HepG2 (cell line): ENCODE results near the gene CCDC7. TPM values are rescaled to one million over a fixed set of nuclear protein-coding genes. Genes with fewer than 3 reads are reported as not detected.

Experiments
- ATAC-seq: fragments of 200-7000 bp; cut with Tn5 transposase; 3 replicates; pipeline ENCODE4 v1.9.1; 2020; ENCODE audit warnings: mild to moderate bottlenecking, moderate library complexity
- BruUV-seq: library from RNA; stranded (reverse); fragments of 400-500 nt; replicated peaks from 2 replicates; lab custom pipeline; 2021; lab: Mats Ljungman, UMichigan
- CTCF ChIA-PET: fragments of 300-600 bp; formaldehyde crosslinking; extraction: SDS; loops from one replicate; lab custom pipeline; 2021; ENCODE audit warnings: low total read pairs, inconsistent platforms, low intra/inter-chr PET ratio; lab: Yijun Ruan, JAX
- POLR2A ChIA-PET: fragments of 350-600 bp; sonication (Branson Sonifier 250); formaldehyde crosslinking; loops from one replicate; lab custom pipeline; 2020; ENCODE audit warnings: antibody characterized with exemption, inconsistent platforms; lab: Yijun Ruan, JAX
- DNase-seq: peaks from one replicate; pipeline ENCODE4 v3.0.0-alpha.2; 2015; ENCODE audit warnings: low spot score
- FAIRE-seq: peaks from 3 replicates; lab custom pipeline; 2011; peaks lifted over from hg19 to GRCh38; lab: Jason Lieb, UNC
- H2AFZ ChIP-seq: one replicate; pipeline ENCODE4 v1.6.1; 2011; ENCODE audit warnings: low read length, inconsistent platforms
- H3K27ac ChIP-seq: fragments of 300-600 bp; 3 replicates; pipeline ENCODE4 v1.8.0; 2011; ENCODE audit warnings: mixed run types, mild to moderate bottlenecking, mixed read lengths, low read length, inconsistent platforms; ENCODE audit not compliant: insufficient read depth; ENCODE audit errors: extremely low read length
- H3K27me3 ChIP-seq, 2 experiments: fragments of 200-600 bp in 1 of 2; 2 replicates in 1 of 2; 3 replicates in 1 of 2; pipeline versions ENCODE4 v1.6.0 to v1.8.0; 2011; ENCODE audit warnings: low read length in 2 of 2, mild to moderate bottlenecking in 2 of 2, moderate library complexity in 2 of 2, inconsistent platforms in 1 of 2; ENCODE audit not compliant: insufficient read depth in 2 of 2, control insufficient read depth in 1 of 2
- H3K36me3 ChIP-seq, 2 experiments: fragments of 200-600 bp in 1 of 2; replicated peaks in 1 of 2; 2 replicates in 1 of 2; 3 replicates in 1 of 2; pipeline versions ENCODE4 v1.5.1 to v1.8.0; 2011; ENCODE audit warnings: low read length in 2 of 2, inconsistent platforms in 1 of 2; ENCODE audit not compliant: insufficient read depth in 2 of 2, control insufficient read depth in 1 of 2
- H3K4me1 ChIP-seq: 2 replicates; pipeline ENCODE4 v1.5.1; 2012; ENCODE audit warnings: low read length, inconsistent platforms; ENCODE audit not compliant: insufficient read depth
- H3K4me2 ChIP-seq: 2 replicates; pipeline ENCODE4 v1.6.0; 2011; ENCODE audit warnings: low read depth, low read length, inconsistent platforms
- H3K4me3 ChIP-seq, 3 experiments: fragments of 200-600 bp in 1 of 3; sonication (generic), shearing (Covaris generic) in 1 of 3; replicated peaks in 1 of 3; 2 replicates each; pipeline ENCODE4 v1.5.1; 2011 to 2016; ENCODE audit warnings: low read length in 3 of 3, inconsistent platforms in 2 of 3, low read depth in 2 of 3, mild to moderate bottlenecking in 2 of 3, control low read depth in 1 of 3, mixed read lengths in 1 of 3; ENCODE audit not compliant: insufficient read depth in 1 of 3
- H3K79me2 ChIP-seq: one replicate; pipeline ENCODE4 v1.6.1; 2011; ENCODE audit warnings: low read length, inconsistent platforms; ENCODE audit not compliant: insufficient read depth
- H3K9ac ChIP-seq: 2 replicates; pipeline ENCODE4 v1.6.0; 2011; ENCODE audit warnings: mild to moderate bottlenecking, low read depth, low read length, inconsistent platforms; ENCODE audit not compliant: insufficient read depth
- H3K9me3 ChIP-seq: 2 replicates; pipeline ENCODE4 v1.5.1; 2012; ENCODE audit warnings: mild to moderate bottlenecking, low read length
- H4K20me1 ChIP-seq: 2 replicates; pipeline ENCODE4 v1.6.0; 2011; ENCODE audit warnings: inconsistent platforms, mild to moderate bottlenecking, low read length, moderate library complexity; ENCODE audit not compliant: insufficient read depth
- EED ChIP-seq: sonication (generic); formaldehyde crosslinking; IDR thresholded peaks from 2 replicates; pipeline ENCODE4 v1.5.0; 2020; ENCODE audit warnings: mild to moderate bottlenecking, missing genetic modification reagents
- FOXK1 ChIP-seq: sonication (generic); formaldehyde crosslinking; IDR thresholded peaks from 2 replicates; pipeline ENCODE4 v1.4.0; 2020; ENCODE audit warnings: low read depth, missing genetic modification reagents, borderline replicate concordance
- GATAD2A ChIP-seq: IDR thresholded peaks from 2 replicates; pipeline ENCODE4 v1.6.1; 2016
- HNF4A ChIP-seq: sonication (generic); formaldehyde crosslinking; IDR thresholded peaks from 2 replicates; pipeline ENCODE4 v1.4.0; 2020; ENCODE audit warnings: missing genetic modification reagents
- NCOA2 ChIP-seq: sonication (generic); formaldehyde crosslinking; IDR thresholded peaks from 2 replicates; pipeline ENCODE4 v1.8.0; 2022; ENCODE audit warnings: inconsistent platforms
- NFKB2 ChIP-seq: sonication (generic); formaldehyde crosslinking; IDR thresholded peaks from 2 replicates; pipeline ENCODE4 v1.4.0; 2020; ENCODE audit warnings: missing genetic modification reagents, borderline replicate concordance
- NR2F6 ChIP-seq, 2 experiments: IDR thresholded peaks; 2 replicates each; pipeline ENCODE4 v1.6.1; 2016; ENCODE audit warnings: antibody characterized with exemption in 1 of 2, mild to moderate bottlenecking in 1 of 2
- PCBP1 ChIP-seq: fragments of 200-400 bp; formaldehyde crosslinking; IDR thresholded peaks from 2 replicates; pipeline ENCODE4 v1.6.1; 2017; ENCODE audit warnings: mild to moderate bottlenecking, low read depth, low read length, borderline replicate concordance
- RARA ChIP-seq: IDR thresholded peaks from 2 replicates; pipeline ENCODE4 v1.6.1; 2016; ENCODE audit warnings: missing genetic modification reagents, missing compliant biosample characterization
- SCMH1 ChIP-seq: sonication (generic); formaldehyde crosslinking; IDR thresholded peaks from 2 replicates; pipeline ENCODE4 v1.9.0; 2021; ENCODE audit warnings: missing genetic modification reagents, mild to moderate bottlenecking, borderline replicate concordance
- SOX13 ChIP-seq, 3 experiments: fragments of 450-650 bp in 1 of 3; sonication (generic) in 1 of 3; formaldehyde crosslinking in 1 of 3; IDR thresholded peaks in 2 of 3; conservative IDR thresholded peaks in 1 of 3; 2 replicates each; pipeline versions ENCODE4 v1.5.0 to v1.6.1; 2016 to 2020; ENCODE audit warnings: antibody characterized with exemption in 1 of 3, mild to moderate bottlenecking in 1 of 3, missing compliant biosample characterization in 1 of 3, missing genetic modification reagents in 1 of 3, moderate library complexity in 1 of 3
- ZNF10 ChIP-seq: sonication (generic); formaldehyde crosslinking; IDR thresholded peaks from 2 replicates; pipeline ENCODE4 v1.4.0; 2020; ENCODE audit warnings: mild to moderate bottlenecking, low read depth, missing genetic modification reagents, borderline replicate concordance
- ZNF326 ChIP-seq: sonication (generic); formaldehyde crosslinking; IDR thresholded peaks from 2 replicates; pipeline ENCODE4 v1.4.0; 2020; ENCODE audit warnings: missing genetic modification reagents, borderline replicate concordance
- ZNF841 ChIP-seq: sonication (generic); formaldehyde crosslinking; IDR thresholded peaks from 2 replicates; pipeline ENCODE4 v1.8.1; 2023; ENCODE audit warnings: missing genetic modification reagents, borderline replicate concordance
- WGBS: methylation state at CpG from one replicate; pipeline ENCODE4 v1.1.6; 2017; ENCODE audit warnings: low lambda C conversion rate; 5-methylcytosine and 5-hydroxymethylcytosine counted together
- in situ Hi-C: cut with HindIII; loops from 2 replicates; pipeline ENCODE4 v1.10.0; 2017; ENCODE audit warnings: low pct_unique_long_range_greater_than_20kb; ENCODE audit not compliant: extremely low pct_ligation_motif_present
- intact Hi-C: fragments of 100-400 bp; cut with micrococcal nuclease; formaldehyde crosslinking; loops from one replicate; pipeline ENCODE4 v1.10.0; 2022; ENCODE audit not compliant: unreplicated experiment
- polyA plus RNA-seq, 8 experiments: library from polyadenylated mRNA; depleted of rRNA in 3 of 8; stranded (reverse) in 7 of 8; unstranded in 1 of 8; fragments of >200 nt; fragmentation: Illumina TruSeq in 4 of 8; extraction: Trizol in 4 of 8; gene quantifications; 2 replicates each; pipeline versions ENCODE4 v1.2.1 to v1.2.3, GENCODE V29; 2011 to 2016; ENCODE audit warnings: low read depth in 4 of 8, missing spikeins in 1 of 8, mixed read lengths in 1 of 8; ENCODE audit not compliant: insufficient read depth in 1 of 8
- total RNA-seq, 5 experiments: library from RNA; depleted of rRNA; stranded (reverse); fragments of >200 nt; fragmentation: Illumina TruSeq; extraction: Trizol; gene quantifications; 2 replicates each; pipeline ENCODE4 v1.2.3, GENCODE V29; 2016; ENCODE audit warnings: low read depth in 1 of 5
- TF ChIP-seq, protein P1 (sequence below): sonication (generic); formaldehyde crosslinking; IDR thresholded peaks from 2 replicates; pipeline ENCODE4 v1.4.0; 2020; ENCODE audit warnings: missing genetic modification reagents
- TF ChIP-seq, protein P2 (sequence below): sonication (generic); formaldehyde crosslinking; IDR thresholded peaks from 2 replicates; pipeline ENCODE4 v1.8.0; 2022; ENCODE audit warnings: mild to moderate bottlenecking, missing genetic modification reagents

CCDC7 gene
- total and polyA plus RNA-seq, 2 of the 13 experiments (the other 11 are each of a cell fraction or from before 2014, with no cell fraction given): 0.40 to 1.8 TPM

DNA sequence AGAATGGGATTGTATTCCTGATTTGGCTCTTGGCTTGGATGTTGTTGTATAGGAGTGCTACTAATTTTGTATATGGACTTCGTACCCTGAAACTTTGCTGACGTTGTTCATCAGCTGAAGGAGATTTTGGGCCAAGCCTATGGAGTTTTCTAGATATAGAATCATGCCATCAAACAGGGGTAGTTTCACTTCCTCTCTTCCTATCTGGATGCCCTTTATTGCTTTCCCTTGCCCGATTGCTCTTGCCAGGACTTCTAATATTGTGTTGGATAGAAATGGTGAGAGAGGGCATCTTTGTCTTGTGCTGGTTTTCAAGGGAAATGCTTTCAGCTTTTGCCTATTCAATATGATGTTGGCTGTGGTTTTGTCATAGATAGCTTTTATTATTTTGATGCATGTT is 92.3 kb downstream of the CCDC7 start (continued):
- TF ChIP-seq ZNF841 (CRISPR knock-in tag) (no peak), ZNF10 (no peak)
- TF ChIP-seq, protein P1, sequence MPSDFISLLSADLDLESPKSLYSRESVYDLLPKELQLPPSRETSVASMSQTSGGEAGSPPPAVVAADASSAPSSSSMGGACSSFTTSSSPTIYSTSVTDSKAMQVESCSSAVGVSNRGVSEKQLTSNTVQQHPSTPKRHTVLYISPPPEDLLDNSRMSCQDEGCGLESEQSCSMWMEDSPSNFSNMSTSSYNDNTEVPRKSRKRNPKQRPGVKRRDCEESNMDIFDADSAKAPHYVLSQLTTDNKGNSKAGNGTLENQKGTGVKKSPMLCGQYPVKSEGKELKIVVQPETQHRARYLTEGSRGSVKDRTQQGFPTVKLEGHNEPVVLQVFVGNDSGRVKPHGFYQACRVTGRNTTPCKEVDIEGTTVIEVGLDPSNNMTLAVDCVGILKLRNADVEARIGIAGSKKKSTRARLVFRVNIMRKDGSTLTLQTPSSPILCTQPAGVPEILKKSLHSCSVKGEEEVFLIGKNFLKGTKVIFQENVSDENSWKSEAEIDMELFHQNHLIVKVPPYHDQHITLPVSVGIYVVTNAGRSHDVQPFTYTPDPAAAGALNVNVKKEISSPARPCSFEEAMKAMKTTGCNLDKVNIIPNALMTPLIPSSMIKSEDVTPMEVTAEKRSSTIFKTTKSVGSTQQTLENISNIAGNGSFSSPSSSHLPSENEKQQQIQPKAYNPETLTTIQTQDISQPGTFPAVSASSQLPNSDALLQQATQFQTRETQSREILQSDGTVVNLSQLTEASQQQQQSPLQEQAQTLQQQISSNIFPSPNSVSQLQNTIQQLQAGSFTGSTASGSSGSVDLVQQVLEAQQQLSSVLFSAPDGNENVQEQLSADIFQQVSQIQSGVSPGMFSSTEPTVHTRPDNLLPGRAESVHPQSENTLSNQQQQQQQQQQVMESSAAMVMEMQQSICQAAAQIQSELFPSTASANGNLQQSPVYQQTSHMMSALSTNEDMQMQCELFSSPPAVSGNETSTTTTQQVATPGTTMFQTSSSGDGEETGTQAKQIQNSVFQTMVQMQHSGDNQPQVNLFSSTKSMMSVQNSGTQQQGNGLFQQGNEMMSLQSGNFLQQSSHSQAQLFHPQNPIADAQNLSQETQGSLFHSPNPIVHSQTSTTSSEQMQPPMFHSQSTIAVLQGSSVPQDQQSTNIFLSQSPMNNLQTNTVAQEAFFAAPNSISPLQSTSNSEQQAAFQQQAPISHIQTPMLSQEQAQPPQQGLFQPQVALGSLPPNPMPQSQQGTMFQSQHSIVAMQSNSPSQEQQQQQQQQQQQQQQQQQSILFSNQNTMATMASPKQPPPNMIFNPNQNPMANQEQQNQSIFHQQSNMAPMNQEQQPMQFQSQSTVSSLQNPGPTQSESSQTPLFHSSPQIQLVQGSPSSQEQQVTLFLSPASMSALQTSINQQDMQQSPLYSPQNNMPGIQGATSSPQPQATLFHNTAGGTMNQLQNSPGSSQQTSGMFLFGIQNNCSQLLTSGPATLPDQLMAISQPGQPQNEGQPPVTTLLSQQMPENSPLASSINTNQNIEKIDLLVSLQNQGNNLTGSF (CRISPR knock-in tag): no peak

DNA sequence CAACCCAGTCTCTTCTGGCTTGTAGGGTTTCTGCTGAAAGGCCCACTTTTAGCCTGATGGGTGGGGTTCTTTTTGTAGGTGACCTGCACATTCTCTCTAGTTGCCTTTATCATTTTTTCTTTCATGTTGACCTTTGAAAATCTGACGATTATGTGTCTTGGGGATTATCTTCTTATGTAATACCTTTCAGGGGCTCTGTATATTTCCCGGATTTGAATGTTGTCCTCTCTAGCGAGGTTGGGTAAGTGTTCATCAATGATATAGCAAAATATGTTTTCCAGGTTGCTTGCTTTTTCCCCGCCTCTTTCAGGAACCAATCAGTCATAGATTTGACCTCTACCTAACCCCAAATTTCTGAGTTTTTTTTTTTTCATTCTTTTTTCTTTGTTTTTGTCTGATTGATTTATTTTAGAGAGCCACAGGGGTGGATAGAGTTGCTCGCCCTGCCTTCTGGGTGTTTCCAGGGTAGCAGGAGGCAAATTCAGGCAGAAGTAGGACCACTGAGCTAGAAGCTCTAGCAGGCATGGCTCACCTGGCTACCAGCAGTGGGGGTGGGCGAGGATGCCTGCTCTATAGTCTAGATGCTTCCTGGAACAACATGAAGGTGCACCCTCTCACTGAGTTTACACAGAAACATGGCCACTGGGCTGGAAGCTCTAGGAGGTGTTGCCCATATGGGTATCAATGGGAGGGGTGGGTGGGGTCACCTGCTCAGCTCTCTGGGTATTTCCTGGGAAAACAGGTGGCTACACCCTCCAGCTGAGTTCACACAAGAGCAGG is 94.9 kb downstream of the CCDC7 start:
- Histone ChIP-seq H3K4me2 (no peak overlapping the region), H3K9ac (no peak overlapping the region), H3K36me3 (no peaks in the 10 kb centered on the region), H4K20me1 (no peaks in the 10 kb centered on the region), H3K4me3 (no peak overlapping the region), H2AFZ (no peak overlapping the region), H3K4me1 (no peaks in the 10 kb centered on the region), H3K27ac (no peak overlapping the region), H3K9me3 (no peaks in the 10 kb centered on the region), H3K27me3 (no peaks in the 10 kb centered on the region), H3K79me2 (no peaks in the 10 kb centered on the region)
- intact Hi-C loops (no loop called here), in situ Hi-C loops (no loop called here)
- no TSS peak for BruUV-seq
- WGBS: 12% methylated on average over 6 of the region's 6 CpGs
- FAIRE-seq: no peak
- DNase-seq: peak; percentile 37
- ChIA-PET POLR2A (no interaction called here), CTCF (no interaction called here)
- no peak for ATAC-seq
- TF ChIP-seq NCOA2 (CRISPR knock-in tag) (peak; percentile 59), PCBP1 (no peak), FOXK1 (CRISPR knock-in tag) (no peak), NR2F6 (IDR thresholded peaks at IDR 0.05) (no peak), NR2F6 (CRISPR knock-in tag; IDR thresholded peaks at IDR 0.05) (no peak), ZNF326 (CRISPR knock-in tag) (no peak), SCMH1 (no peak), EED (no peak), GATAD2A (CRISPR knock-in tag) (0 out of 2 replicates have a peak, but pooled peaks have one; percentile 15), RARA (CRISPR knock-in tag) (0 out of 2 replicates have a peak, but pooled peaks have one; percentile 17), HNF4A (peak; percentile 17; the same call in 1 of the 2 replicates), SOX13 (IDR thresholded peaks at IDR 0.05) (no peak), SOX13 (CRISPR knock-in tag; conservative IDR thresholded peaks at IDR 0.05 in 1 of 2, IDR thresholded peaks at IDR 0.05 in 1 of 2) (peak in 1 of 2 experiments; percentile 52; a peak in 1 of 4 replicates), NFKB2 (CRISPR knock-in tag) (no peak)
- TF ChIP-seq, protein P2, sequence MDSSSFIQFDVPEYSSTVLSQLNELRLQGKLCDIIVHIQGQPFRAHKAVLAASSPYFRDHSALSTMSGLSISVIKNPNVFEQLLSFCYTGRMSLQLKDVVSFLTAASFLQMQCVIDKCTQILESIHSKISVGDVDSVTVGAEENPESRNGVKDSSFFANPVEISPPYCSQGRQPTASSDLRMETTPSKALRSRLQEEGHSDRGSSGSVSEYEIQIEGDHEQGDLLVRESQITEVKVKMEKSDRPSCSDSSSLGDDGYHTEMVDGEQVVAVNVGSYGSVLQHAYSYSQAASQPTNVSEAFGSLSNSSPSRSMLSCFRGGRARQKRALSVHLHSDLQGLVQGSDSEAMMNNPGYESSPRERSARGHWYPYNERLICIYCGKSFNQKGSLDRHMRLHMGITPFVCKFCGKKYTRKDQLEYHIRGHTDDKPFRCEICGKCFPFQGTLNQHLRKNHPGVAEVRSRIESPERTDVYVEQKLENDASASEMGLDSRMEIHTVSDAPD (CRISPR knock-in tag): no peak
